ENCODE results near the gene INAFM1.
A peak's percentile ranks its signal among the peaks of the same experiment; 100 is the strongest.

The INAFM1 gene
- total RNA-seq: 3.2 to 7.2 reads per million in 2 donors

DNA sequence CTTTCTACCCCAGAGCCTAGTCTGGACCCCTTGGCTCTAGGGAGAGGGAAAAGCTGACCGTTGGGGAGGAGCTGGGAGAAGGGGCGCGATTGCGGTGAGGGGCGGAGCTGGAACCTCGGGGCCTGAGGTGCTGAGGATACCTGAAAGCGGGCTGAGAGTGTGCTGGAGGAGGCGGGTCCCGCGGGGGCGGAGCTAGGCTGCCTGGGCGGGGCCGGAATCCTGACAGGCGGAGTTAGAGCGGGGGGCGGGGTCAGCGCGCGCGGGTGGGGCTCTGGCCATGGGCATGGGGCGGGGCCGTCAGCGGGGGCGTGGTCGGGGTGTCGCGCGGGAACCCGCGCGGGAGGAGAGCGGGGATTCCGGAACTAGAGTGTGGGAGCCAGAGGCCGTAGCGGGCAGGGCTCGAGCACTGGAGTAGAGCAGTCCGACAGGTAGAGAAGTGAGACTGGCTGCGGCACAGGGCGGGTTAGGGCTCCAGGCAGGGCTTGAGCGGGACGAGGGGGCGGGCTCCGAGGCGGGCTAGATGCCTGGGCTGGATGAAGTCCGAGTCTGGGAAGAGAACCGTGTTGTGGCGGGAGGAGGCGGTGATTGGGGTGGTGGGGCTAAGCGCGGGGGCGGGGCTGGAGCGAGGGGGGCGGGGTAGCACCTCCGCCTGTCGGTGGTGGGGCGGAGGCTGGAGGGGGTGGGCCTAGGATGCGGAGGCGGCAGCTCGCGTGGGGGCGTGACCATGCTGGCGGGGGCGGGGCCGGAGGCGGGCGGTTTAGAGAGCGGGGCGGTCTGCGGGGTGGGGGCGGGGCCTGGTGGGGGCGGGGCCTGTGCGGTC, at the start of gene INAFM1:
TSS of gene INAFM1 (plus strand) at position 815 of the 820 bp plus-strand sequence. CDS start 35 bp downstream, outside the sequence.
- DNase-seq: peak; percentile 95 to 100 (median 99)

DNA sequence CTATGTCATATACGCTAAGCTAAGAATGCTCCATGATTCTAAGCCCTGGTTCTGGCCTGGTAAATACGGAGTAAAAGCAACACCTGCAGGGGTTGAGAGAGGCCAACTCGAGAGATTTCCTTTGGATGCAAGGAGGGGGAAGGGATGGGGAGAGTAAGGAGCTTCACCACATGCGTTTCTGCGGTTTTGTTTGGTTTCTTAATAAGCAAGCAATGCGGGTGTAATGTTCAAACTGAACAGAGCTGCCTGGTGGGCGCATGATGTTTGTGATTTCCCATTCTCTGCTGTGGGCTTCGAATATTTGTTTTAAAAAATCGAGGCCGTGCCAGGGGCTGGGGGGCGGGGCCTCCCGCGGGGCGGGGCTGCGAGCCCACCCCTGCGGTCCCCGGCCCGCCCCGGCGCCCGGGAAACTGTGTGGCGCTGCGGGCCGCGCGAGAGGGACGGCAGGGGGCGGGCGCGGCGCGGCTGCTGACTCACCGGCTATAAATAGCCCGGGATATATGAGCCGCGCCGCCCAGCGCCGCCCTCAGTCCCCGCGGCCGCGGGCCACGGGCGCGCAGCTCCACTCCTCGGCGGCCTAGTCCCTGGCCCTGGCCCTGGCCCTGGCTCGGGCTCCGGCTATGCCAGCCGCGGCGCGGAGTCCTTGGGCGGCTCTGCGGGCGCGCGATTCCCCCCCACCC, 48.8 kb upstream of the INAFM1 start:
- DNase-seq: peak; percentile 67 to 88 (median 84)

DNA sequence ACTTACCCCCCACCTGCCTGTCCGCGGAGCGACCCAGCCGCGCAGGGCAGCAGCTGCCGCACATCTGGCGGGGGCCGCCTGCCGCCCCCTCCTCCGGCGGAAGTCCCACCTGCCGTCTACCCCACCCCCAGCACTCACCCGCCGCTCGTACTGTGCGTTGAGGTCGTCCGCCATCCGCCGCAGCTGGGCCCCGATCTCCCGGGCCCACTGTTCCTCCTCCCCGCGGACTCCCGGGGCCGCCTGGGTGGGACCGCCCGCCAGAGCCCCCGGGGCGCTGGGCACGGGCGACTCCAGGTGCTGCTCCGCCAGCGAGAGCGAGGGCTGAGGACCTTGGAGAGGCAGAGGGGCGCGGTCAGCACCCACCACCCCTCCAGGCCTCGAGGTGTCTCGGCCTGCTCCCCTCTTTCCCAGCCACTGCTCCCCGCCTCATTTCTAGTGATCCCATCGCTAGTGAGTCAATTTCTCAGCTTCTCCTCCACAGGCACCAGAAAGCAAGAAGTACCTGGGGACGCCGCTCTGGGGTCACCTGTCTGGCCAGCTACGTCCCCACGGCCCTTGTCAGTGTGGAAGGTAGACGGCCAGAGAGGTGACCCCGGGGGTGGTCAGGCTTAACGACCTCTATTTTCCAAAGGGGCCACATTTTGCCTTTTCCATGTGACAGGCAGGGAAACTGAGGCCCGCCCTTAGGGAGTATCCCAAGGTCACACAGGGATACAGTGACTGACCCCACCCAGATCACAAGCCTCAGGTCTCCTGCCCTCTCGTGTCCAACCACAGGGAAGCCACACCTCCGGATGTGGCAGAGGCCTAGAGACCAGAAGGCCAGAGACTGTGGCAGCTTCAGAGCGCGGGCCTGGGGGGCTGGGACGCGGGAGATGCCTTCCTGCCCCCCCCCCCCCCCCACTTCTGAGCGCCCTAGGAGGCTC, 48.0 kb upstream of the INAFM1 start:
- DNase-seq: peak in 2 of 5 experiments; percentile 48 to 71

DNA sequence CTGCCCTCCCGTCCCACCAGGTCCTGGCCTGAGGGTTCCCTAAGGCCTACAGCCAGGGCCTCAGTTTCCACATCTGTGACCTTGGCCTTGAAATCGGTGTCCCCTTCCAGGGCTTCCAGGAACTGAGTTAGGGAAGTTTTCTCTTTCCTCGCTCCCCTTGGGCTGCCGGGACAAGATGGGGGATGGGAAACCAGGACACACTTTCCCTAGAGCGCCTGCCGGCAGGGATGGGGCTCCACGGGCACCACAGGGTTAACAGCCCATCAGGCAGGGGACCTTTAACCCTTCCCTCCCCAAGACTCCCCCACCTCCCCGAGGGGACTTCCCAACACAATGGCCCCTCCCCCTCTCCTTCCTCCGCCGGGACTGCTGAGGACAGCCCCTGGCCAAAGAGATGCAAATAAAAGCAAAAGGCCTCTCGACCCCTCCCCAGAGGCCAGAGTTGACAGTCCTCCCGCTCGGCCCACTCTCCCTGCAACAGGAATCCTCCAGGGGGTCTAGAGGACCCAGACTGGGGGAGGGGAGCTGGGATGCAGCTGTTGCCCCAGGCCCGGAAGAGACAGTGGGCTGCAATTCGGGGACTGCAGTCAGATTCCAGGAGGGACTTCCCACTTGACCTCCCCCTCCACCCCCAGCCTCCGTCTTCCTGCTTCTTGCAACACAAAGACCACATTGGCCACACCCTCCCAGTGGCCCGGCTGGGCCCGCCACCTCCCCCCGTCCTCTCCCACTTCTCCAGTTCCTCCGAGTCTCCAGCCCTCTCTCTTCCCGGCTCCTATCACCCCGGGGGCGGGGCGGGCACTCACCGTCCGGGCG, 47.1 kb upstream of the INAFM1 start:
- peak in 2 of 5 experiments; percentile 35 to 51 for DNase-seq

DNA sequence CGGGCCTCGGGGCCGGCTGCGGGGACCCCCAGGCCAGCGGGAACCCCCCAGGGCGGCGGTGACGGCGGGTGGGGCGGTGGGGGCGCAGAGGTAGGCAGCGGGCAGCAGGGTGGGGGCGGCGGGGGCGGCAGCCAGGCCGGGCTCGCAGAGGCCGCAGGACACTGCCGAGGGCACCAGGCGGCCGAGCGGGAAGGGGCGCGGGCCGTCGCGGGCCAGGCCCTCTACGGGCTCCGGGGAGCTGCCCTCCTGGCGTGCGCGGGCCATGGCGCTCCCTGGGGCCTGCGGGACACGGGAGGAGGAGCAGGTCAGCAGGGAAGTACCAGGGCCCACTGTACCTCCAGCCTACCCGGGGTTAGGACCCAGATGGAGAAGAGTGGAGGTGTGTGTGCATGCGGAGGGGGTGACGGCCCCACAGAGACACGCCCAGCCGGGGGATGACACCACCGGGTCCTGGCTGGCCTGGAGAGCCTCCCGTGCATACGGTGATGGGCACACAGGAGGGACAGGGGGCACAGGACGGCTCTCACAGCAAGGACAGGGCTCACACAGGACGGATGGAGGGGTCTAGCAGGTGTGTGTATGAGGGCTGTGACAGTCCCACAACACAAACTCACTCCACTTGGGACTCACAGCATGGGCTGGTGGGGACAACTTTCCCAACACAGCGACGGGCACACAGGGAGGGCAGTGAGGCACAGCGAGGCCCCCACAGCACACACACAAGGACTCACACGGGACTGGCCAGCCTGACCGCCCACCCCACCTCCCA, 46.3 kb upstream of the INAFM1 start:
- peak in 2 of 5 experiments; percentile 42 to 44 for DNase-seq

DNA sequence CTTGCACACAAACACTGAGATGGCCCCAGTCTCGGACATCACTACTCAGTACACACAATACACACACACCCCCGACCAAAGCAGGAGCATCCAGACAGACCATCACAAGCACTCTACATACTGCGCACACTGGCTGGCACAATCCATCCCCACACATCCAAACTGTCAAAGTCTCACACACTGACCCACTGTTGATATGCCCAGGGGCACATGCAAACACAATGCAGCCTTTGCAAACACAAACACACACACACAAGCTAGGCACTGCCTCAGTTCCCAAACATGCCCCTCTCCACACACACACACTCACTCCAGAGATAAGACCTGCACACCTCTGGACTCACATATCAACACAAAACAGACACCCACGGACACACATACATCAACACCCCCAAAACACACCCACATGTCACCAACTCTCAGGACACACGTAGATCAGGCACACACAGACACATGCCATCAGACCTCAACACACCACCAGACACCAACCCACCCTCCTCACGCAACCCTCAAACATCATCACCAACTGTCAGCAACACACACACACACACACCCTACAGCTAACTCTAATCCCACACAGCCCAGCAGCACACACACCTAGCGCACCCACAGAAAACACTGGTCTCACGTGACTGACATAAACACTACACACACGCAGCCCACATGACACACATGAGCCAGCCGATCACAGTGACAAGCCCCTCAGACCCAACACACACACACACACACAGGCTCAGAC, 45.6 kb upstream of the INAFM1 start:
- peak in 2 of 5 experiments; percentile 50 to 76 for DNase-seq

DNA sequence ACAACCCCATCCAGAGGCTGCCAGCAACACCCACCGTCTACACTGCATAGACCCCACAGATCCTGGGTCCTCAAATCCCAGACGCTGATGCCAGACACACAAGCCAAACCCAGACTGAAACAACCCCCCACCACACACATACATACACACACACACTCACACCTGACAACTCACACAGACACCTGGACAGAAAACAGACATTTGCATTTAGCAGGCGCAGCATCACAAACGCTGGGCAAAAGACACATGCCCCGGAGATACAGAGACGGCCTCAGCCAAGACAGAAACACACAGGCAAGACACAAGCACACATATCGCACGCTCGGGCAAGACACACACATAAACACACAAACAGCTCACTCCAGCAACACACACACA, 45.0 kb upstream of the INAFM1 start:
- peak in 1 of 5 experiments; percentile 62 for DNase-seq

DNA sequence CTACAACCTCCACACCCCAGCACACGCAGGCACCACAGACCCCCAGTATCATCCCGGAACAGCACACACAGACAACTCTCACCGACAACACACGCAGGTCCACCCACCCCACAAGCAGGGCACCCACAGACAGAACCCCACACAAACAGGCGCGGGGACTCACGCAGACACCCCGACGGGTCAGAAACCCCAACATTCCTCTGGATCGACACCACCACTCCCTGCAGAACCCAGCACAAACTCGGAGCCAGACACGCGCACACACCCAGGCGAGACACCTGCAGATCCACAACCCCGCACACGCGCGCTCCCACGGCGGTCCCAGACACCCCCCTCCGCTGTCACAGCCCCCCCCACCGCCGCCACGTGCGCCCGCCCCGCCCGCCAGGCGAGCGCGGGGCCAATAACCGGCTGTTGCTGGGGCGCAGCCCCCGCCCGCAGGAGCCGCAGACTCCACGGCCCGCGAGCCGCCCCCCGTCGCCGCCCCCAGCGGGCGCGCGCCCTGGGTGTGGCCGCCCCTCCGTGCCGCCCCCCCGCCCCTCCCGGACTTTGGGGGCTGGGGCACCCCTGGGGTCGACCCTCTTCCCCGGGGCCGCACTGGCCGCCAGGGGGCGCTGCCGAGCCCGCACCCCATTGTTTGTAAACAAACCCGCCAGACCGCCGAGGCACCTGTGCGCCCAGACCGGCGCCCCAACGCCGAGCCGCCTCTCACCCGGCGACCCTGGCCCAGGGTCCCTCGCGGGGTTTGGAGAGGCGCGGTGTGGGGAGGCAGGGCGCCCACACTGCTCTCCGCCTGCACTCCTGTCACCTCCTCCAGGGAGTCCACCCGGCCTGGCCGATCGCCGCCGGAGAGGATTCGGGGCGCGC, 44.4 kb upstream of the INAFM1 start:
- DNase-seq: peak; percentile 68 to 85 (median 72)

DNA sequence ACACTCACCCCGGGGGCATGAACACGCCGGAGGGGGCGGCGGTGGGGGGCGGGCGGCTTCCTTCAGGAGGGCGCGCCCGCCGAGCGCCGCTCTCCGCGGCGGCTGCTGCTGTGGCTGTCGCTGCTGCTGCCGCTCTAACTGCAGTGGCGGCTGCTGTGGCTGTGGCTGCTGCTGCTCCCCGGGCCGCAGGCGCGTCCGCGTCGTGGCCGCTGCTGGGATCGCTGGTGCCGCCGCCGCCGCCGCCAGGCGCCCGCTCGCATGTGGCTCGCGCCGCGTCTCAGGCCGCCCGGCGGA, 43.8 kb upstream of the INAFM1 start, which contains the start of gene BBC3:
TSS of gene BBC3 (minus strand) at position 279 of the 294 bp plus-strand sequence. CDS start 2,768 bp downstream, outside the sequence.
- DNase-seq: no peak

DNA sequence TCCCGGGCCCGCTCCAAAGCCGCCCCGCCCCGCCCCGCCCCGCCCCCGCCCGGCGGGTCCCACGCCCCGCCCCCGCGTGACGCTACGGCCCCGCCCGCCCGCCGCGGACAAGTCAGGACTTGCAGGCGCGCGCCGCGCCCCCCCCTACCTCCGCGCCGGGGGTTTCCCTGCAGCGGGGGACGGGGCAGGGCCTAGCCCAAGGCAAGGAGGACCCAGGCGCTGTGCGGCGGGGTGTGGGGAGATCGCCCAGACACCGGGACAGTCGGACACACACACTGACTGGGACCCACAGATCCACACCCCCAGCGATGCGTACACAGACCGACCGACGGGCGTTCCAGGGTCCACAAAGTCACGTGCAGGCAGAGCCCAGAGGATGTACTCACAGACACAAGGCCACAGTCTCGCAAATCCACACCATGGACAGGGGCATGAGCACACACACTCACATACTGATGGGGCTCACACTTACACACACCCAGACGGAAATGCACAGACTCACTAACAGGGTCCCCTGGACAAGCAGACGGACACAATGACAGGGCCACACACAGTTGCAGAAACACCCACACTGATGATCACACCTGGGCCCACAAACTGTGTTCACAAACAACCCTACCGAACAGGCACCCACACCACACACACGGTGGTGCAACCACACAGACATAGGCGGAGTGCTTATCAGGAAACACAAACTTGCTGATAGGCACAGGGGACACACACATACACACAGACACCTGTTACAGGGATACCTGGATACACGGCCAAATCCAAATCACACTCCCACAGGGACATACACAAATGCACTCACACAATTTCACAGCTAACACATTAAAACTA, 43.2 kb upstream of the INAFM1 start:
- peak; percentile 76 to 94 (median 92) for DNase-seq

DNA sequence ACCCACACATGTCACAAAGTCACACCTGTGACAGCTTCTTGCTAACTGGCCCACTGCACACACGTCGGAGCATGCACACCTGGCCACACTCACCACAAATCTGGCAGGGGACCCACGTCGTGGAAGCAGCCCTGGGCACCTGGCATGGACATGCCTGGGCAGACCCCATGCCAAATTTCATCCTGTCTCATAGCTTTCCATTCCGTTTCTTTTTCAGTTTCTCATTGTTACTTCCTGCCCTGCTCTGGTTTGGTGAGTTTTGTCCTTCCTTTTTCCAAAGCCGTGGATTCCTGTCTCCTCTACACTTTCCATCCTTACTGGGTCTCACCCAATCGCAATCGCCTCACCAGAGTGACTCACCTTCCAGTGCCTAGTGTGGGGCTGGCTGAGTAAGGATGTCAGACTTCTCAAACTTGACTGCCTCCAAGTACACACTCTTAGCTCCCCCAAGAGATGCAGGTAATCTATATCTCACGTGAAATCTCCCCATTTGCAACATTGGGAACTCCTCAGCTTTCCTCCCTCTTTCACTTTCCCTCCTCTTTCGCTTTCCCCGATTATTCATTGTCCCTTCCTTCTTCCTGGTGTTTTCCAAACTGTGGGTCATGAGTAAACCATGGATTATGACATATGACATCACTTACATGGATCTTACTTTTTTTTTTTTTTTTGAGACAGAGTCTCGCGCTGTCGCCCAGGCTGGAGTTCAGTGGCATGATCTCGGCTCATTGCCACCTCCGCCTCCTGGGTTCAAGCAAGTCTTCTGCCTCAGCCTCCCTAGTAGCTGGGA, 42.1 kb upstream of the INAFM1 start:
- DNase-seq: peak in 1 of 5 experiments; percentile 38

DNA sequence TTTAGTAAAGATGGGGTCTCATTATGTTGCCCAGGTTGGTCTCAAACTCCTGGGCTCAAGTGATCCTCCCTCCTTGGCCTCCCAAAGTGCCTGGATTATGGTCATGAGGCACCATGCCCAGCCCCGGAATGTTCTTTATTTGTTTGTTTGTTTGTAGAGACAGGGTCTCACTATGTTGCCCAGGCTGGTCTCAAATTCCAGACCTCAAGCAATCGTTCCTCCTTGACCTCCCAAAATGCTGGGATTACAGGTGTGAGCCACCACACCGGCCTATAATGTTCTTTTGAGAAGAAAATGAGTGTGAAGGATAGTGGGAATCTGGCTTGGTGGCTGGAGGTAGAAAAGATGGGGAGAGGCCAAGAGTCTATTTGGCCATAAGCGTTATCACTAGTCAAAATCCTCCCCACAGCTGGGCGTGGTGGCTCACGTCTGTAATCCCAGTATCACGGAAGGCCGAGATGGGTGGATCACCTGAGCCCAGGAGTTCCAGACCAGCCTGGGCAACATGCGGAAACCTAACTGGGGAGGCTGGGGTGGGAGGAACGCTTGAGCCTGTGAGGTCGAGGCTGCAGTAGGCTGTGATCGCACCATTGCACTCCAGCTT, 38.5 kb upstream of the INAFM1 start:
- no peak for DNase-seq

DNA sequence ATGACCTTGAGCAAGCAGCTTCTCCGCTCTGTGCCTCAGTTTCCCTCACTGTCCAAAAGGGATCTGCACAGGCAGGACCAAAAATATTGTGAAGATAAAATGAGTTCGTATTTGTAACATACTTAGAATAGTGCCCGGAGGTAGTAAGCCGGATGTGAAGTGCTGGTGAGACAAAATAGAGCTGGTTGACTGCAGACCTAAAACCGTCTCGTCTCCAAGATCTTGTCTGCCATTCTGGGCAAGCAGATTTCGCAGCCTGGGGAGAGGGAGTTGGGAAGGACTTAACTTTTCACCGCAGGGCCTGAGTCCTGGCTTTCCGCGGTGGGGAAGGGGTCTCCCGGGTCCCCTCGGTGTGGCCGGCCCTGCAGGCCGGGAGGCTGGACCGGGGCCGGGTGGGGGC, 35.5 kb upstream of the INAFM1 start:
- peak in 1 of 5 experiments; percentile 59 for DNase-seq

DNA sequence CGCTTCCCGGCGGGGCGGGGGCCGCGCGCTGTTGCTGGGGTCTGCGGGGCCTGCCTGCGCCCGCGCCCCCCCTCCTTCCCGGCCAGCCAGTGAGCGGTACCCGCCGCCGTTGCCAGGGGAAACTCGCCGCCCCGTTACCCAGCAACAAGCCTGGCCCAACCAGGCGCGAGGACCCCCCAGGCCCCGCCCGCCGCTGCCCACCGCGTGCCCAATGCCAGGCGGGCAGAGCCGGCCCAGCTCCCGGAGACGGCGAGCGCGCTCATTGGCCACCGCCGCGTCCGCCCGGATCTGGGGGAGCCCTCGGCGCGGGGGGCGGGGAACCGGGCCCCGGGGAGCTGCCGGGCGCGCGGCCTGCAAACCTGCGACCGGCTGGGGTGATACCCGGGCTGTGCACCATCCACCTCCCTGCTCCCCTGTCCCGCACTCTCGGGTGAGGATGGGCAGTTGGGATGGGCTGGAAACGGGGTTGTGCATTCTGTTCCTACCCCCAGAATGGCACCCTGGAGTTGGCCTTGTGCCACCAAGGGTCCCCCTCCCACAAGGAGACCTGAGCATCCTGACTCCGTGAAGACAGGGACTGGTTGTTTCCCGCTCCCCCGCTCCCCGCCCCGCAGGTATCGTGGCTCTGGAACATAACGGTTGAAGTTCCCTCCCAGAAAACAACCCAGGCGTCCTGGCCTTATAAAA, 34.9 kb upstream of the INAFM1 start:
- DNase-seq: peak in 4 of 5 experiments; percentile 45 to 68 (median 64)

DNA sequence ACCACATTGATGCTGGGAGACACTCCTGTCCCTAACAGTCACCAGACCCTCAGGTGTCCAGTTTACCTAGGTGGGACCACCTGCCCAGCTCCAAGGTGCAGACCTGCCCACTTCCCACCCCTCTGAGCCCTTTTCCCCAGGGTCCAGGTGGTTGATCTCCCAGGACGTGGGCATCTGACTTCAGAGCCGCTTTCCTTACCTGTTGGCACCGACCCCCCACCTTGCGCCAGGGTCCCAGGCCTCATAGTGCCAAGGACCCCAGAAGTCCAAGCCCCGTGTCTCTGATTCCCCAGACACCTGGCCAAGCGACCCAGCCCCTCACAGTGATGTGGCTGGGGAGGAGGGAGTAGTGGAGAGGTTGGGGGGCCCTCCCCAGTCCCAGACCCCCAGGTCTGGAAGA, 34.1 kb upstream of the INAFM1 start:
- DNase-seq: no peak

Data from T-helper 2 cell (primary cell).